Mucosa of descending colon (tissue), 3 donors: Measurements from ENCODE around the gene VRTN. TPM values are rescaled to one million over a fixed set of nuclear protein-coding genes. Genes with fewer than 3 reads are reported as not detected.
"Not testable (repeated sequence)": the region's sequence is repeated elsewhere in the genome, so short reads cannot be mapped to it uniquely, and the experiment has no call there.

Source experiments
- ATAC-seq: fragments of 200-7000 bp; cut with Tn5 transposase; one replicate; pipeline ENCODE4 v1.9.1; 2020; ENCODE audit warnings: mild to moderate bottlenecking, moderate library complexity
- DNase-seq, 3 donors: peaks; one replicate each; pipeline ENCODE4 v3.0.0-alpha.2; 2020
- H3K36me3 ChIP-seq: fragments of 200-600 bp; one replicate; pipeline ENCODE4 v1.8.0; 2021; ENCODE audit warnings: low read depth, mild to moderate bottlenecking
- H3K4me1 ChIP-seq: fragments of 200-600 bp; one replicate; pipeline ENCODE4 v1.8.0; 2021; ENCODE audit warnings: low read depth, mild to moderate bottlenecking
- H3K4me3 ChIP-seq: fragments of 200-600 bp; one replicate; pipeline ENCODE4 v1.8.0; 2021; ENCODE audit warnings: mild to moderate bottlenecking
- H3K9me3 ChIP-seq: fragments of 200-600 bp; one replicate; pipeline ENCODE4 v1.8.0; 2021; ENCODE audit warnings: mild to moderate bottlenecking
- CTCF ChIP-seq: fragments of 200-600 bp; IDR thresholded peaks from one replicate; pipeline ENCODE4 v1.8.0; 2022; ENCODE audit warnings: antibody characterized with exemption, mild to moderate bottlenecking
- intact Hi-C, 2 donors: fragments of 100-400 bp; cut with DNase I in 1 of 2; cut with micrococcal nuclease in 1 of 2; formaldehyde crosslinking; loops; one replicate each; pipeline versions ENCODE4 v1.11.0 to v1.11.1; 2022; cut with DNase I, micrococcal nuclease
- total RNA-seq, 3 donors: library from RNA; stranded (reverse); fragmentation: NEBNext Ultra II Directional in 2 of 3; extraction: Animal tissue kit (Norgen Biotek cat#: 25700) in 2 of 3; gene quantifications; one replicate each; pipeline versions ENCODE4 v1.2.1 to v1.2.4, GENCODE V29; 2021 to 2023
- donor health status: DM: no; HTN: no; CAD: no; lungs with moderate emphysema.
- donor health status: DM: no; HTN: no; CAD: no.
- donor health status: DM: no; HTN: yes; CAD: no.

VRTN gene
- total RNA-seq, 3 donors from 2014 or later: 0.09 TPM; not detected in 2

GRCh38 chr14:74314576-74314975 lies 33.7 kb upstream of the VRTN start:
- TF ChIP-seq CTCF: no peak
- H3K4me1 ChIP-seq: no peaks in the 10 kb centered on the region
- DNase-seq: no peak
- H3K4me3 ChIP-seq: no peak overlapping the region
- H3K9me3 ChIP-seq: no peaks in the 10 kb centered on the region
- no peaks in the 10 kb centered on the region for H3K36me3 ChIP-seq
- intact Hi-C loops: no loop called here
- no peak for ATAC-seq

GRCh38 chr14:74324931-74325361 lies 23.3 kb upstream of the VRTN start:
- no peak overlapping the region for H3K4me3 ChIP-seq
- intact Hi-C loops: no loop called here
- no peak for ATAC-seq

GRCh38 chr14:74325446-74325845 lies 22.8 kb upstream of the VRTN start:
- DNase-seq (no peak), ATAC-seq (no peak)
- Histone ChIP-seq H3K36me3 (no peaks in the 10 kb centered on the region), H3K4me1 (no peaks in the 10 kb centered on the region), H3K4me3 (no peak overlapping the region), H3K9me3 (no peaks in the 10 kb centered on the region)
- no peak for TF ChIP-seq CTCF
- intact Hi-C loops: no loop called here

More at GRCh38 chr14:74324931-74325361, 23.3 kb upstream of the VRTN start:
- DNase-seq: no peak
- Histone ChIP-seq H3K9me3 (no peaks in the 10 kb centered on the region), H3K4me1 (no peaks in the 10 kb centered on the region), H3K36me3 (no peaks in the 10 kb centered on the region)
- no peak for TF ChIP-seq CTCF

GRCh38 chr14:74326369-74327152 lies 21.7 kb upstream of the VRTN start:
- H3K9me3 ChIP-seq: no peaks in the 10 kb centered on the region
- no peaks in the 10 kb centered on the region for H3K36me3 ChIP-seq
- no peak overlapping the region for H3K4me3 ChIP-seq
- H3K4me1 ChIP-seq: no peaks in the 10 kb centered on the region
- no peak for DNase-seq
- intact Hi-C loops: no loop called here
- ATAC-seq: no peak
- TF ChIP-seq CTCF: no peak

- H3K4me3 ChIP-seq, H3K9me3 ChIP-seq, intact Hi-C loops, H3K36me3 ChIP-seq, ATAC-seq, H3K4me1 ChIP-seq, DNase-seq: not testable (repeated sequence)
Observed at GRCh38 chr14:74329950-74330552, 18.2 kb upstream of the VRTN start.

GRCh38 chr14:74333909-74334308 lies 14.4 kb upstream of the VRTN start:
- Histone ChIP-seq H3K9me3 (no peaks in the 10 kb centered on the region), H3K4me1 (no peaks in the 10 kb centered on the region), H3K36me3 (no peaks in the 10 kb centered on the region), H3K4me3 (no peak overlapping the region)
- TF ChIP-seq CTCF: no peak
- DNase-seq (no peak), ATAC-seq (no peak)
- intact Hi-C loops: no loop called here
